ENCODE measurements around the gene NAAA.

DNA sequence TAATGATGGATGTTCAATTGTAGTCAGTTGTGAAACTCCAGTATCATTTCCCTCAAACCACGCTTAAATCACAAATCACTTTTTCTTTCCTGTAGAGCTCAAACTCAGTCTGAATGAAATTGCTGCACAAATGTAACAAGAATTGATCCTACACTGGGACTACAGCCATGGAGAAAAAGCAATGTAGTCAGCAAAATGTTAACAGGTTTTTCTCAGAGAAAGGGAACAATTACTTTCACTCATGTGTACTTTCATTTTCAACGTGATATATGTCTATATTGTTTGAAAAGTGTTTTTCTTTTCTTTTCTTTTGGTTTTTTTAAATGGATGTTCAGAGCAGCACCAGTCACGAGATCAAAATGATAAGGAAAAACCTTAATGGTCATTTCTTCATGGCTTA lies 27.3 kb upstream of the NAAA start:
- TF ChIP-seq ZNF274 (IDR thresholded peaks at IDR 0.05; ENCODE audit: low read depth, low read length) (no peak), CEBPB (IDR thresholded peaks at IDR 0.05; ENCODE audit: low read depth) (no peak)
- TF ChIP-seq, protein P1, sequence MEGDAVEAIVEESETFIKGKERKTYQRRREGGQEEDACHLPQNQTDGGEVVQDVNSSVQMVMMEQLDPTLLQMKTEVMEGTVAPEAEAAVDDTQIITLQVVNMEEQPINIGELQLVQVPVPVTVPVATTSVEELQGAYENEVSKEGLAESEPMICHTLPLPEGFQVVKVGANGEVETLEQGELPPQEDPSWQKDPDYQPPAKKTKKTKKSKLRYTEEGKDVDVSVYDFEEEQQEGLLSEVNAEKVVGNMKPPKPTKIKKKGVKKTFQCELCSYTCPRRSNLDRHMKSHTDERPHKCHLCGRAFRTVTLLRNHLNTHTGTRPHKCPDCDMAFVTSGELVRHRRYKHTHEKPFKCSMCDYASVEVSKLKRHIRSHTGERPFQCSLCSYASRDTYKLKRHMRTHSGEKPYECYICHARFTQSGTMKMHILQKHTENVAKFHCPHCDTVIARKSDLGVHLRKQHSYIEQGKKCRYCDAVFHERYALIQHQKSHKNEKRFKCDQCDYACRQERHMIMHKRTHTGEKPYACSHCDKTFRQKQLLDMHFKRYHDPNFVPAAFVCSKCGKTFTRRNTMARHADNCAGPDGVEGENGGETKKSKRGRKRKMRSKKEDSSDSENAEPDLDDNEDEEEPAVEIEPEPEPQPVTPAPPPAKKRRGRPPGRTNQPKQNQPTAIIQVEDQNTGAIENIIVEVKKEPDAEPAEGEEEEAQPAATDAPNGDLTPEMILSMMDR (IDR thresholded peaks at IDR 0.05 in 2 of 3, conservative IDR thresholded peaks at IDR 0.05 in 1 of 3; ENCODE audit: borderline replicate concordance in 1 of 3, insufficient read depth in 1 of 3, low read depth in 2 of 3, low read length in 2 of 3) = no peak
- TF ChIP-seq, protein P2, sequence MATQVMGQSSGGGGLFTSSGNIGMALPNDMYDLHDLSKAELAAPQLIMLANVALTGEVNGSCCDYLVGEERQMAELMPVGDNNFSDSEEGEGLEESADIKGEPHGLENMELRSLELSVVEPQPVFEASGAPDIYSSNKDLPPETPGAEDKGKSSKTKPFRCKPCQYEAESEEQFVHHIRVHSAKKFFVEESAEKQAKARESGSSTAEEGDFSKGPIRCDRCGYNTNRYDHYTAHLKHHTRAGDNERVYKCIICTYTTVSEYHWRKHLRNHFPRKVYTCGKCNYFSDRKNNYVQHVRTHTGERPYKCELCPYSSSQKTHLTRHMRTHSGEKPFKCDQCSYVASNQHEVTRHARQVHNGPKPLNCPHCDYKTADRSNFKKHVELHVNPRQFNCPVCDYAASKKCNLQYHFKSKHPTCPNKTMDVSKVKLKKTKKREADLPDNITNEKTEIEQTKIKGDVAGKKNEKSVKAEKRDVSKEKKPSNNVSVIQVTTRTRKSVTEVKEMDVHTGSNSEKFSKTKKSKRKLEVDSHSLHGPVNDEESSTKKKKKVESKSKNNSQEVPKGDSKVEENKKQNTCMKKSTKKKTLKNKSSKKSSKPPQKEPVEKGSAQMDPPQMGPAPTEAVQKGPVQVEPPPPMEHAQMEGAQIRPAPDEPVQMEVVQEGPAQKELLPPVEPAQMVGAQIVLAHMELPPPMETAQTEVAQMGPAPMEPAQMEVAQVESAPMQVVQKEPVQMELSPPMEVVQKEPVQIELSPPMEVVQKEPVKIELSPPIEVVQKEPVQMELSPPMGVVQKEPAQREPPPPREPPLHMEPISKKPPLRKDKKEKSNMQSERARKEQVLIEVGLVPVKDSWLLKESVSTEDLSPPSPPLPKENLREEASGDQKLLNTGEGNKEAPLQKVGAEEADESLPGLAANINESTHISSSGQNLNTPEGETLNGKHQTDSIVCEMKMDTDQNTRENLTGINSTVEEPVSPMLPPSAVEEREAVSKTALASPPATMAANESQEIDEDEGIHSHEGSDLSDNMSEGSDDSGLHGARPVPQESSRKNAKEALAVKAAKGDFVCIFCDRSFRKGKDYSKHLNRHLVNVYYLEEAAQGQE (IDR thresholded peaks at IDR 0.05; ENCODE audit: low read depth) = no peak

Data from HCT116 (cell line).